A549 (cell line): Measurements from ENCODE around the gene BAG5. TPM values are rescaled to one million over a fixed set of nuclear protein-coding genes. Genes with fewer than 3 reads are reported as not detected.
A peak's percentile ranks its signal among the peaks of the same experiment; 100 is the strongest.

Experiments
- ATAC-seq, 2 experiments: fragments of 200-7000 bp in 1 of 2; fragments of >200 bp in 1 of 2; cut with Nextera tagmentation in 1 of 2; cut with Tn5 transposase in 1 of 2; 3 replicates each; pipeline versions ENCODE4 v1.8.0 to v1.9.1; 2018 to 2020; ENCODE audit warnings: mild to moderate bottlenecking in 1 of 2, moderate library complexity in 1 of 2
- CTCF ChIA-PET: fragments of 300-600 bp; sonication (Branson Sonifier 250); formaldehyde crosslinking; extraction: SDS; loops from one replicate; lab custom pipeline; 2021; ENCODE audit warnings: antibody characterized with exemption, inconsistent platforms; lab: Yijun Ruan, JAX
- POLR2A ChIA-PET: fragments of 350-600 bp; formaldehyde crosslinking; extraction: SDS; loops from one replicate; lab custom pipeline; 2021; ENCODE audit warnings: antibody characterized with exemption, inconsistent platforms; lab: Yijun Ruan, JAX
- DNase-seq, 2 experiments: peaks; one replicate each; pipeline versions ENCODE4 v3.0.0 to v3.0.0-alpha.2; 2011 to 2016; ENCODE audit warnings: low read depth in 1 of 2, low spot score in 1 of 2
- FAIRE-seq: peaks from 2 replicates; lab custom pipeline; 2011; peaks lifted over from hg19 to GRCh38; lab: Jason Lieb, UNC
- H3K27ac ChIP-seq, 2 experiments: fragments of >200 bp; sonication (Bioruptor Twin); formaldehyde crosslinking; 3 replicates each; pipeline ENCODE4 v1.5.1; 2016 to 2017
- H3K4me1 ChIP-seq: fragments of >200 bp; sonication (Bioruptor Twin); formaldehyde crosslinking; 3 replicates; pipeline ENCODE4 v1.6.1; 2016
- H3K4me2 ChIP-seq: fragments of >200 bp; sonication (Bioruptor Twin); formaldehyde crosslinking; 3 replicates; pipeline ENCODE4 v1.6.1; 2016
- H3K4me3 ChIP-seq: fragments of >200 bp; sonication (Bioruptor Twin); formaldehyde crosslinking; 3 replicates; pipeline ENCODE4 v1.5.1; 2016
- H3K9me3 ChIP-seq: fragments of >200 bp; sonication (Bioruptor Twin); formaldehyde crosslinking; 3 replicates; pipeline ENCODE4 v1.6.1; 2016
- BHLHE40 ChIP-seq: IDR thresholded peaks from 2 replicates; pipeline ENCODE4 v1.6.1; 2012; ENCODE audit warnings: low read depth, low read length, inconsistent platforms
- CBX8 ChIP-seq: fragments of 200-600 bp; sonication (generic); IDR thresholded peaks from 2 replicates; pipeline ENCODE4 v1.6.1; 2016
- CTCF ChIP-seq: fragments of >200 bp; sonication (Bioruptor Twin); formaldehyde crosslinking; IDR thresholded peaks from 3 replicates; pipeline ENCODE4 v1.5.1; 2016
- GATA3 ChIP-seq: IDR thresholded peaks from 2 replicates; pipeline ENCODE4 v1.6.1; 2012; ENCODE audit warnings: borderline replicate concordance
- HES2 ChIP-seq: fragments of >200 bp; sonication (Bioruptor Twin); formaldehyde crosslinking; IDR thresholded peaks from 2 replicates; pipeline ENCODE4 v1.6.1; 2016
- JUN ChIP-seq, 2 experiments: fragments of >200 bp; sonication (Bioruptor Twin); formaldehyde crosslinking; IDR thresholded peaks; 2 replicates in 1 of 2; 3 replicates in 1 of 2; pipeline ENCODE4 v1.6.1; 2016 to 2017
- KDM5A ChIP-seq: fragments of 200-600 bp; sonication (generic); IDR thresholded peaks from 2 replicates; pipeline ENCODE4 v1.6.1; 2016; ENCODE audit warnings: antibody characterized with exemption, mild to moderate bottlenecking
- MAFK ChIP-seq: fragments of 450-650 bp; IDR thresholded peaks from 2 replicates; pipeline ENCODE4 v1.6.1; 2014; ENCODE audit not compliant: partially characterized antibody
- RAD21 ChIP-seq, 2 experiments: fragments of >200 bp in 1 of 2; sonication (Bioruptor Twin) in 1 of 2; formaldehyde crosslinking in 1 of 2; IDR thresholded peaks in 1 of 2; conservative IDR thresholded peaks in 1 of 2; 2 replicates in 1 of 2; 3 replicates in 1 of 2; pipeline ENCODE4 v1.6.1; 2012 to 2018; ENCODE audit warnings: inconsistent platforms in 1 of 2
- SMC3 ChIP-seq: fragments of >200 bp; sonication (Bioruptor Twin); formaldehyde crosslinking; IDR thresholded peaks from 3 replicates; pipeline ENCODE4 v1.6.1; 2018; ENCODE audit warnings: inconsistent platforms
- WGBS: methylation state at CpG from one replicate; pipeline ENCODE4 v1.1.6; 2017; ENCODE audit errors: missing lambda C conversion rate; 5-methylcytosine and 5-hydroxymethylcytosine counted together
- polyA plus RNA-seq, 4 experiments: library from polyadenylated mRNA; depleted of rRNA in 3 of 4; stranded (reverse); fragments of >200 nt; fragmentation: RNase III in 1 of 4; extraction: RNeasy Plus Mini Kit Qiagen cat#74134 plus additional on column Dnase treatment in 1 of 4; gene quantifications; 2 replicates in 3 of 4; 3 replicates in 1 of 4; pipeline ENCODE4 v1.2.3, GENCODE V29; 2011 to 2017
- TF ChIP-seq, protein P1 (sequence below): fragments of 250-450 bp; sonication (Bioruptor Pico); IDR thresholded peaks from 2 replicates; pipeline ENCODE4 v1.5.0; 2020; ENCODE audit warnings: low read depth, mild to moderate bottlenecking, moderate library complexity
- TF ChIP-seq, protein P2 (sequence below): IDR thresholded peaks from 2 replicates; pipeline ENCODE4 v1.6.1; 2012
- TF ChIP-seq, protein P3 (sequence below): IDR thresholded peaks from 2 replicates; pipeline ENCODE4 v1.6.1; 2012

BAG5 gene
- polyA plus RNA-seq, 2 of the 4 experiments (the other 2 are of a cell fraction), result 20.8 to 24.8 TPM

GRCh38 chr14:103519043-103519836 is 43.2 kb downstream of the BAG5 start:
- 67% methylated on average over 12 of the region's 13 CpGs for WGBS
- peak; percentile 8 to 33; a peak in 5 of 6 replicates for ATAC-seq
- H3K9me3 ChIP-seq, result no peaks in the 10 kb centered on the region
- POLR2A ChIA-PET, result interaction anchor here (0.8 to 1.5 kb wide), 2 partner anchors 9 to 23 kb away, joined by 4 read pairs; no protein-coding TSS in a partner anchor
- H3K4me2 ChIP-seq, result peak overlapping the region; percentile 30; the same call in 2 of the 3 replicates
- no peak overlapping the region for H3K4me3 ChIP-seq
- H3K27ac ChIP-seq, result peak overlapping the region; percentile 24 to 48; a peak in 4 of 6 replicates
- DNase-seq, result peak in 1 of 2 experiments; percentile 61
- TF ChIP-seq HES2, result no peak
- peak; percentile 38 for TF ChIP-seq MAFK
- TF ChIP-seq KDM5A, result no peak
- peaks cover 41% of the 10 kb centered on the region for H3K4me1 ChIP-seq
- CTCF ChIA-PET, result interaction anchor here (0.6 to 10.0 kb wide), 20 partner anchors 9 to 404 kb away, joined by 3 to 489 read pairs (median 3); partner anchors contain the start of genes BAG5 and TRMT61A
- FAIRE-seq, result no peak

- WGBS, result 10% methylated on average over 3 of the region's 9 CpGs
- Histone ChIP-seq H3K9me3 (no peaks in the 10 kb centered on the region), H3K4me3 (no peak overlapping the region), H3K4me2 (peak overlapping the region; percentile 30; the same call in 1 of the 3 replicates), H3K4me1 (peaks cover 41% of the 10 kb centered on the region), H3K27ac (peak overlapping the region; percentile 24 to 48; a peak in 4 of 6 replicates)
- no peak for FAIRE-seq
- ChIA-PET CTCF (interaction anchor here (0.6 to 10.0 kb wide), 19 partner anchors 9 to 403 kb away, joined by 3 to 489 read pairs (median 3); partner anchors contain the start of genes BAG5 and TRMT61A), POLR2A (interaction anchor here (0.8 to 1.5 kb wide), 2 partner anchors 10 to 24 kb away, joined by 4 read pairs; no protein-coding TSS in a partner anchor)
- peak; percentile 32 to 75; a peak in 4 of 6 replicates for ATAC-seq
- peak; percentile 63 to 93 for DNase-seq
- TF ChIP-seq CTCF, result peak; percentile 85
- TF ChIP-seq, protein P1, sequence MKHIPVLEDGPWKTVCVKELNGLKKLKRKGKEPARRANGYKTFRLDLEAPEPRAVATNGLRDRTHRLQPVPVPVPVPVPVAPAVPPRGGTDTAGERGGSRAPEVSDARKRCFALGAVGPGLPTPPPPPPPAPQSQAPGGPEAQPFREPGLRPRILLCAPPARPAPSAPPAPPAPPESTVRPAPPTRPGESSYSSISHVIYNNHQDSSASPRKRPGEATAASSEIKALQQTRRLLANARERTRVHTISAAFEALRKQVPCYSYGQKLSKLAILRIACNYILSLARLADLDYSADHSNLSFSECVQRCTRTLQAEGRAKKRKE (CRISPR knock-in tag), result no peak
- 0 out of 5 replicates have a peak, but pooled peaks of 1 of the 2 experiments have one; percentile 22 for TF ChIP-seq JUN (IDR thresholded peaks at IDR 0.05)
- peak; percentile 76 to 78 for TF ChIP-seq RAD21 (conservative IDR thresholded peaks at IDR 0.05 in 1 of 2, IDR thresholded peaks at IDR 0.05 in 1 of 2)
- no peak for TF ChIP-seq BHLHE40
- peak; percentile 84 for TF ChIP-seq SMC3
- TF ChIP-seq, protein P2, sequence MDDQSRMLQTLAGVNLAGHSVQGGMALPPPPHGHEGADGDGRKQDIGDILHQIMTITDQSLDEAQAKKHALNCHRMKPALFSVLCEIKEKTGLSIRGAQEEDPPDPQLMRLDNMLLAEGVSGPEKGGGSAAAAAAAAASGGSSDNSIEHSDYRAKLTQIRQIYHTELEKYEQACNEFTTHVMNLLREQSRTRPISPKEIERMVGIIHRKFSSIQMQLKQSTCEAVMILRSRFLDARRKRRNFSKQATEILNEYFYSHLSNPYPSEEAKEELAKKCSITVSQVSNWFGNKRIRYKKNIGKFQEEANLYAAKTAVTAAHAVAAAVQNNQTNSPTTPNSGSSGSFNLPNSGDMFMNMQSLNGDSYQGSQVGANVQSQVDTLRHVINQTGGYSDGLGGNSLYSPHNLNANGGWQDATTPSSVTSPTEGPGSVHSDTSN, result 0 out of 2 replicates have a peak, but pooled peaks have one; percentile 13
These were observed 43.9 kb downstream of the BAG5 start for GRCh38 chr14:103518422-103519042.

GRCh38 chr14:103517721-103518421 is 44.6 kb downstream of the BAG5 start:
- no peak for TF ChIP-seq CTCF
- no peak for TF ChIP-seq GATA3
- TF ChIP-seq, protein P3, sequence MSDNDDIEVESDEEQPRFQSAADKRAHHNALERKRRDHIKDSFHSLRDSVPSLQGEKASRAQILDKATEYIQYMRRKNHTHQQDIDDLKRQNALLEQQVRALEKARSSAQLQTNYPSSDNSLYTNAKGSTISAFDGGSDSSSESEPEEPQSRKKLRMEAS, result no peak
- TF ChIP-seq MAFK, result no peak
- TF ChIP-seq CBX8, result no peak
- FAIRE-seq, result no peak

More at GRCh38 chr14:103517721-103518421, 44.6 kb downstream of the BAG5 start:
- ChIA-PET CTCF (interaction anchor here (0.6 to 10.0 kb wide), 13 partner anchors 8 to 57 kb away, joined by 3 to 489 read pairs (median 6); partner anchors contain the start of genes BAG5 and TRMT61A), POLR2A (interaction anchor here (0.5 to 1.5 kb wide), 2 partner anchors 24 to 93 kb away, joined by 3 to 4 read pairs; no protein-coding TSS in a partner anchor)
- WGBS, result 73% methylated on average over 20 of the region's 20 CpGs
- ATAC-seq (peak in 1 of 2 experiments; percentile 2; a peak in 3 of 6 replicates), DNase-seq (no peak)
- peaks cover 37% of the 10 kb centered on the region for H3K4me1 ChIP-seq
- 0 out of 6 replicates have a peak overlapping the region, but pooled peaks of 1 of the 2 experiments have one; percentile 2 for H3K27ac ChIP-seq
- H3K4me2 ChIP-seq, result no peak overlapping the region
- no peaks in the 10 kb centered on the region for H3K9me3 ChIP-seq
- no peak overlapping the region for H3K4me3 ChIP-seq
